Vagina (tissue), 2 donors: ENCODE measurements around the gene SLC48A1.
"Not testable (repeated sequence)": the region's sequence is repeated elsewhere in the genome, so short reads cannot be mapped to it uniquely, and the experiment has no call there.

Experiments
- POLR2AphosphoS5 ChIP-seq, 2 donors: sonication (generic); formaldehyde crosslinking; IDR thresholded peaks; one replicate each; pipeline ENCODE4 v1.9.0; 2017; ENCODE audit warnings: antibody characterized with exemption in 2 of 2, mild to moderate bottlenecking in 2 of 2, low read depth in 1 of 2; ENCODE audit not compliant: insufficient read depth in 1 of 2
- TF ChIP-seq, protein P1 (sequence below), 3 experiments: fragments of 450-650 bp in 2 of 3; fragments of 200-600 bp in 1 of 3; sonication (generic) in 1 of 3; IDR thresholded peaks; one replicate each; pipeline ENCODE4 v1.5.1; 2017 to 2019; ENCODE audit warnings: antibody characterized with exemption in 3 of 3, mild to moderate bottlenecking in 2 of 3, moderate library complexity in 2 of 3

- TF ChIP-seq, protein P1, sequence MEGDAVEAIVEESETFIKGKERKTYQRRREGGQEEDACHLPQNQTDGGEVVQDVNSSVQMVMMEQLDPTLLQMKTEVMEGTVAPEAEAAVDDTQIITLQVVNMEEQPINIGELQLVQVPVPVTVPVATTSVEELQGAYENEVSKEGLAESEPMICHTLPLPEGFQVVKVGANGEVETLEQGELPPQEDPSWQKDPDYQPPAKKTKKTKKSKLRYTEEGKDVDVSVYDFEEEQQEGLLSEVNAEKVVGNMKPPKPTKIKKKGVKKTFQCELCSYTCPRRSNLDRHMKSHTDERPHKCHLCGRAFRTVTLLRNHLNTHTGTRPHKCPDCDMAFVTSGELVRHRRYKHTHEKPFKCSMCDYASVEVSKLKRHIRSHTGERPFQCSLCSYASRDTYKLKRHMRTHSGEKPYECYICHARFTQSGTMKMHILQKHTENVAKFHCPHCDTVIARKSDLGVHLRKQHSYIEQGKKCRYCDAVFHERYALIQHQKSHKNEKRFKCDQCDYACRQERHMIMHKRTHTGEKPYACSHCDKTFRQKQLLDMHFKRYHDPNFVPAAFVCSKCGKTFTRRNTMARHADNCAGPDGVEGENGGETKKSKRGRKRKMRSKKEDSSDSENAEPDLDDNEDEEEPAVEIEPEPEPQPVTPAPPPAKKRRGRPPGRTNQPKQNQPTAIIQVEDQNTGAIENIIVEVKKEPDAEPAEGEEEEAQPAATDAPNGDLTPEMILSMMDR (IDR thresholded peaks at IDR 0.05): not testable (repeated sequence)
- TF ChIP-seq POLR2AphosphoS5 (IDR thresholded peaks at IDR 0.05; ENCODE audit: insufficient read depth in 1 of 2, low read depth in 1 of 2): not testable (repeated sequence)
Observed at GRCh38 chr12:47815447-47815846, 42.4 kb downstream of the SLC48A1 start.
